Measurements from ENCODE around the gene COBLL1. TPM values are rescaled to one million over a fixed set of nuclear protein-coding genes. Genes with fewer than 3 reads are reported as not detected.

The COBLL1 gene
- total and polyA plus RNA-seq, 8 donors, result 19.1 to 74.8 (median 22.1) TPM

GRCh38 chr2:164882276-164882675 lies 40.7 kb upstream of the COBLL1 start:
- no peak for ATAC-seq
- TF ChIP-seq, protein P1, sequence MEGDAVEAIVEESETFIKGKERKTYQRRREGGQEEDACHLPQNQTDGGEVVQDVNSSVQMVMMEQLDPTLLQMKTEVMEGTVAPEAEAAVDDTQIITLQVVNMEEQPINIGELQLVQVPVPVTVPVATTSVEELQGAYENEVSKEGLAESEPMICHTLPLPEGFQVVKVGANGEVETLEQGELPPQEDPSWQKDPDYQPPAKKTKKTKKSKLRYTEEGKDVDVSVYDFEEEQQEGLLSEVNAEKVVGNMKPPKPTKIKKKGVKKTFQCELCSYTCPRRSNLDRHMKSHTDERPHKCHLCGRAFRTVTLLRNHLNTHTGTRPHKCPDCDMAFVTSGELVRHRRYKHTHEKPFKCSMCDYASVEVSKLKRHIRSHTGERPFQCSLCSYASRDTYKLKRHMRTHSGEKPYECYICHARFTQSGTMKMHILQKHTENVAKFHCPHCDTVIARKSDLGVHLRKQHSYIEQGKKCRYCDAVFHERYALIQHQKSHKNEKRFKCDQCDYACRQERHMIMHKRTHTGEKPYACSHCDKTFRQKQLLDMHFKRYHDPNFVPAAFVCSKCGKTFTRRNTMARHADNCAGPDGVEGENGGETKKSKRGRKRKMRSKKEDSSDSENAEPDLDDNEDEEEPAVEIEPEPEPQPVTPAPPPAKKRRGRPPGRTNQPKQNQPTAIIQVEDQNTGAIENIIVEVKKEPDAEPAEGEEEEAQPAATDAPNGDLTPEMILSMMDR (IDR thresholded peaks at IDR 0.05), result no peak
- intact Hi-C loops (cut with DNase I), result no loop called here
- no peaks in the 10 kb centered on the region for H3K9me3 ChIP-seq
- H3K36me3 ChIP-seq, result no peaks in the 10 kb centered on the region
- H3K4me1 ChIP-seq, result no peaks in the 10 kb centered on the region
- no peak for DNase-seq
- no peak overlapping the region for H3K27ac ChIP-seq
- H3K4me3 ChIP-seq, result no peak overlapping the region
- H3K27me3 ChIP-seq, result no peaks in the 10 kb centered on the region

- Histone ChIP-seq H3K27me3 (no peaks in the 10 kb centered on the region), H3K4me3 (no peak overlapping the region), H3K27ac (no peak overlapping the region), H3K9me3 (no peaks in the 10 kb centered on the region), H3K4me1 (no peaks in the 10 kb centered on the region), H3K36me3 (no peaks in the 10 kb centered on the region)
- ATAC-seq, result no peak
- no peak for DNase-seq
- intact Hi-C loops (cut with DNase I), result no loop called here
- TF ChIP-seq, protein P1 (IDR thresholded peaks at IDR 0.05), result no peak
Observed at GRCh38 chr2:164881524-164881923, 39.9 kb upstream of the COBLL1 start.

GRCh38 chr2:164879901-164880535 lies 38.4 kb upstream of the COBLL1 start:
- TF ChIP-seq, protein P1 (IDR thresholded peaks at IDR 0.05), result no peak
- H3K4me1 ChIP-seq, result no peaks in the 10 kb centered on the region
- no peak for DNase-seq
- no peaks in the 10 kb centered on the region for H3K27me3 ChIP-seq
- ATAC-seq, result no peak
- H3K27ac ChIP-seq, result no peak overlapping the region
- no peaks in the 10 kb centered on the region for H3K36me3 ChIP-seq
- H3K4me3 ChIP-seq, result no peak overlapping the region
- intact Hi-C loops (cut with DNase I), result no loop called here
- H3K9me3 ChIP-seq, result no peaks in the 10 kb centered on the region

DNA sequence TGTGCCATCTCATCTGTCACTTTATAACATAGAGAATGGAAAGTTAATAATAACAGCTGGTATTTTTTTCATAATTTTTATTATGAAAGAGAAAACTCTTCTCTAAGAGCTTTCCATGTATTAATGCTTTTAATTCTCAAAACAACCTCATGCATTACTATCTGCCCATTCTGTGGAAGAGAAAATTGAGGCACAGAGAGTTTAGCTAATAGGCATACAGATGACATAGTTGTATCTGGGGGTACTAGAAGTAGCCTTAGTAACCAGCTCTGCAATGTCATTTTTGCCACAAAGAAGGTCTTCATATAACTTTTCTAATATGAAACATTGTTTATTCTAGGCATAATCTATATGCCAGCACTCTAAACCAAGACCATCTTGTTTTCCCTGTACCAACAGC lies 36.3 kb upstream of the COBLL1 start:
- Histone ChIP-seq H3K9me3 (no peaks in the 10 kb centered on the region), H3K36me3 (no peaks in the 10 kb centered on the region), H3K4me3 (no peak overlapping the region), H3K27ac (no peak overlapping the region), H3K4me1 (no peaks in the 10 kb centered on the region), H3K27me3 (no peaks in the 10 kb centered on the region)
- ATAC-seq, result no peak
- DNase-seq, result no peak
- intact Hi-C loops (cut with DNase I), result no loop called here
- TF ChIP-seq, protein P1 (IDR thresholded peaks at IDR 0.05), result no peak

DNA sequence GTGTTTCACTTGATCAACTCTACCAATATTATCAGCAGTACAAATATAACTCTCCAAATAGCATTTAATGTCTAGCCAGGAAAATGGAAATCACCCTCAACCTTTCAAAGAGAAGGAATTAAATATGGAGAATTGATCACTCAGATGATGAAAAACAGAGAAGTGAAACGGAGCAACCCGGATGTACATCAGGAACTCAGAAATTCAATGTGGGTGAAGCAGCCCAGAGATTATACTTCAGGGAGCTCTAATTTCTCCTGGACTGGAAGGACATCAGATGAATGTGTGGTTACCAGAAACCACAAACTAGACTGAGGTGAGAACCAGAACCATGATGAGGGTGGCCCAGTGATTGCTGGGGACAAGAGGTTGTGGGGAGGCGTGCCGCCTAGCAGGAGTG lies 35.5 kb upstream of the COBLL1 start:
- Histone ChIP-seq H3K4me3 (no peak overlapping the region), H3K9me3 (no peaks in the 10 kb centered on the region), H3K27me3 (no peaks in the 10 kb centered on the region), H3K4me1 (no peaks in the 10 kb centered on the region), H3K36me3 (no peaks in the 10 kb centered on the region), H3K27ac (no peak overlapping the region)
- ATAC-seq (no peak), DNase-seq (no peak)
- TF ChIP-seq, protein P1 (IDR thresholded peaks at IDR 0.05), result no peak
- intact Hi-C loops (cut with DNase I), result no loop called here
